Erythroblast (primary cell): ENCODE results near the gene OPA1.

Experiments used
- GATA1 ChIP-seq: IDR thresholded peaks from 2 replicates; pipeline ENCODE4 v1.6.1; 2011; ENCODE audit warnings: low read depth, mild to moderate bottlenecking, control low read depth, low read length, moderate library complexity
- POLR2A ChIP-seq: IDR thresholded peaks from 2 replicates; pipeline ENCODE4 v1.6.1; 2011; ENCODE audit warnings: mild to moderate bottlenecking, low read length

GRCh38 chr3:193701953-193702635 is 109.1 kb downstream of the OPA1 start:
- TF ChIP-seq POLR2A: no peak
- no peak for TF ChIP-seq GATA1
